ENCODE results near the gene RAD51D. TPM values are rescaled to one million over a fixed set of nuclear protein-coding genes. Genes with fewer than 3 reads are reported as not detected.

The RAD51D gene
- total RNA-seq, 2 experiments from 2014 or later = 28.5 to 30.8 TPM

DNA sequence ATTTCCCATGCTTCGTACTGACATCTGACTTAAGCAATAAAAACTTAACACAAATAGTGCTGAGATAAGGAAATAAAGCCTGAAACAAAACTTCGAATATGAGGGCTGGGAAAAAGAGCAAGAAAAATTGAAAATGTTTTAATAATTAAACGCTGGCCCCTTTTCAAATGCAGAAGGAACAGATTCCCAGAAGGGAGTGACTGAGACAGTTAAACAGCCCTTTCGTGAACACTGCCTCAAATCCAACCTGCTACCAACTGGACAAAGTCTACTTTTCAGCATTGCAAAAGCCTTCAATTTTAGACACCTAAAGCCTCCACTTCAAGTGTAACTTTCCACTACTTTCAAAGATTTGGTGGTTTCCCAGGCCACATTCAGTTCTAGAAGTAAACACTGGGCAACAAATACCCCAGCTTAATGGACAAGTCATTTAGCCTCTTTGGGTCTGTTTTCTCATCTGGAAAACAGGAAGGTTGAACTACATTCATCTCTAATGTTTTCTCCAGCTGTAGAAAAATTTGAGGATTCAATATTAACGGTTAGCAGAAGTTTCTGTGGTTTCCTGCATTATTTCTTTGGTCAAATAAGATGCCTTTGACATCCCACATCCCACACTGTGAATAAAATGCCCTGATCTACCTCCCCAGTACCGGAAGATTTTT is 68.0 kb downstream of the RAD51D start:
- ChIA-PET CTCF (interaction anchor here (2.5 kb wide), 1 partner anchor 38 kb away, joined by 5 read pairs; no protein-coding TSS in a partner anchor), POLR2A (interaction anchor here (1.3 kb wide), 1 partner anchor 12 kb away, joined by 3 read pairs; the partner anchor contains the start of gene RFFL)

DNA sequence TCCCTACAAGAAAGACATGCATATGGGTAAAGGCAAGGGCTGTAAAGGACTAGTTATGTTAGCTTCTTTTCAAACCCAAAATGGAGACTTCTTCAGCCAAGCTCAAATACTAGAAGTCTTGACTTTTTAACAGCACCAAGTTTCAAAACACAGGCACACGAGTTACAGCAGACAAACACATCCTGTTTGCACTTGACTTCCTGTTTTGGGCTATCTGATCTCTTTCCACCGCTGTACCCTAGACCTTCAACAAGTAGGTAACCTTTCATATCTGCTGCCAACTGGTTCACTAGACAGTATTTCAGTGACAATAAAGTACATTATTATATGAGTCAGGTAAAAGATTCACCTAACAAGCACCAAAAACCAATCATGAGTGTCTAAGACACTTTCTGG is 68.5 kb downstream of the RAD51D start:
- POLR2A ChIA-PET = interaction anchor here (1.3 to 1.4 kb wide), 2 partner anchors 12 to 28 kb away, joined by 3 to 7 read pairs; partner anchors contain the start of gene RFFL
- CTCF ChIA-PET = interaction anchor here (0.7 to 2.5 kb wide), 3 partner anchors 13 to 38 kb away, joined by 3 to 5 read pairs (median 5); partner anchors contain the start of gene RFFL

- ChIA-PET POLR2A (interaction anchor here (1.4 kb wide), 1 partner anchor 27 kb away, joined by 7 read pairs; no protein-coding TSS in a partner anchor), CTCF (interaction anchor here (0.7 to 2.5 kb wide), 4 partner anchors 14 to 41 kb away, joined by 3 to 5 read pairs (median 4); partner anchors contain the start of gene RFFL)
Observed at GRCh38 chr17:35050170-35050569, 69.5 kb downstream of the RAD51D start.

DNA sequence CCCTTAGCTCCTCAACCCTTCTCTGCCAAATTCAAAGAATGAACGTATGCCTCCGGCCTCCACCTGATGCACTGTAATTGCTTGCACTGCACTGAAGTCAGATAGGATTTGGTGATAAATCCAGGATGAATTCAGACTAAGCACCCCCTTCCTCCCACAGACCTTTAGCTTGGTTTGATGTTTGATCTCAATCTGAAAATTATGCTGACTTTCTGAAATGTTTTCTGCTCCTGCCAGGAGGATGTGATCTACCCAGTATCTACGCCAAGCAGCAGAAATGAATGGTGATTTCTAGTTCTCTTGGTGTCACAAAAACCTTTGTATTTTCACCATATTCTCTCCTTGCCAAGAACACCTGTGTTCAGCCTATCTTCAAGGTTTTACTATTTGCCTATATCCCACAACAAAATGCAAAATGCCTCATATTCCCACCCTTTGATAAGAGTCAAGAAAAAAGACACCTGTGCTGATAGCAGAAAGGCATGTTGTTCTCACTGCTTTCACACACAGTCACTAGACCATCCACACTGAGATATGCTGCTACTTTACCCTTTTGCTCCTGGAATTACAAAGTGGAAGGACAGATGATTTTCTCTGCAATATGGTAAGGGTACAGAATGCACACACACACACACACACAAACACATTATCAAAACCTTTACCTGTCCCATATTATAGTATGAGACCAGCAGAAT is 70.8 kb downstream of the RAD51D start:
- ChIA-PET POLR2A (no interaction called here), CTCF (no interaction called here)

GRCh38 chr17:35046740-35047283 is 72.8 kb downstream of the RAD51D start:
- POLR2A ChIA-PET = interaction anchor here (0.9 to 1.7 kb wide), 7 partner anchors 17 to 82 kb away, joined by 3 to 10 read pairs (median 5); partner anchors contain the start of gene RFFL
- CTCF ChIA-PET = interaction anchor here (0.9 to 1.4 kb wide), 7 partner anchors 13 to 43 kb away, joined by 3 to 8 read pairs (median 3); no protein-coding TSS in a partner anchor

DNA sequence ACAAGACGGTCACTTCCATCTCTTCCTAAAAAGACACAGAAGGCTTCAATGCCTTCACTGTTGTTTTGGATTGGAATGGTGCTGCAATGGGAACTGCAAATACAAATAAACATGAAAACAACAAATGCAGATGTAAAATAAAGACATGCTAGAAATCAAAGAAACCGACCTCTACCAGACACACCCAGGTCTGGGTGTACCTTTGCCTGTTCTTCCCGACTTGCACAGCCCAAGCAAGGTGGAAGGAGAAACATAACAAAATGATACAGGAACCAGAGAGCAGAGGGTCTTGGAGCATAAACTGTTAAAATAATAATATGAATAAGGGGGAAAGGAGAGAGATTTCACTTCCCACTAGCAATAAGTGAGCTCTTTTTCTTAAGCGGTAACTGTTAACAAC is 73.4 kb downstream of the RAD51D start:
- ChIA-PET CTCF (interaction anchor here (0.9 to 1.4 kb wide), 6 partner anchors 23 to 43 kb away, joined by 3 to 8 read pairs (median 4); no protein-coding TSS in a partner anchor), POLR2A (interaction anchor here (0.9 to 1.7 kb wide), 5 partner anchors 17 to 43 kb away, joined by 3 to 10 read pairs (median 5); partner anchors contain the start of gene RFFL)

GRCh38 chr17:35045458-35045979 is 74.1 kb downstream of the RAD51D start:
- CTCF ChIA-PET = interaction anchor here (0.7 kb wide), 1 partner anchor 19 kb away, joined by 3 read pairs; no protein-coding TSS in a partner anchor
- POLR2A ChIA-PET = interaction anchor here (0.5 kb wide), 1 partner anchor 18 kb away, joined by 3 read pairs; the partner anchor contains the start of gene RFFL

- POLR2A ChIA-PET = no interaction called here
- CTCF ChIA-PET = no interaction called here
Observed at GRCh38 chr17:35044181-35044580, 75.5 kb downstream of the RAD51D start.

Other genes with a start within 250 kb of the RAD51D start
- under 1 TPM; 0.92 to 0.99 TPM for gene CCT6B, start 158.4 kb downstream of the RAD51D start, total RNA-seq
- 10 to 100 TPM; 21.1 to 23.9 TPM for gene ZNF830, start 158.3 kb downstream of the RAD51D start, total RNA-seq
- 10 to 100 TPM; 42.7 to 43.0 TPM for gene LIG3, start 139.3 kb downstream of the RAD51D start, total RNA-seq
- 10 to 100 TPM; 22.4 to 23.5 TPM for gene RFFL, start 56.2 kb downstream of the RAD51D start, total RNA-seq
- gene FNDC8, start 1.8 kb upstream of the RAD51D start, total RNA-seq = not detected
- gene NLE1, start 22.4 kb upstream of the RAD51D start, total RNA-seq = 10 to 100 TPM; 59.1 to 59.2 TPM
- gene UNC45B, start 28.0 kb upstream of the RAD51D start, total RNA-seq = not detected
- not detected for gene SLC35G3, start 74.5 kb upstream of the RAD51D start, total RNA-seq
- 10 to 100 TPM; 13.2 to 14.5 TPM for gene SLFN5, start 123.2 kb upstream of the RAD51D start, total RNA-seq

Measured in activated CD8-positive, alpha-beta memory T cell treated with anti-CD3 and anti-CD28 coated beads for 36 hours (primary cell).